ENCODE results near the gene GGACT.

Gene GGACT

DNA sequence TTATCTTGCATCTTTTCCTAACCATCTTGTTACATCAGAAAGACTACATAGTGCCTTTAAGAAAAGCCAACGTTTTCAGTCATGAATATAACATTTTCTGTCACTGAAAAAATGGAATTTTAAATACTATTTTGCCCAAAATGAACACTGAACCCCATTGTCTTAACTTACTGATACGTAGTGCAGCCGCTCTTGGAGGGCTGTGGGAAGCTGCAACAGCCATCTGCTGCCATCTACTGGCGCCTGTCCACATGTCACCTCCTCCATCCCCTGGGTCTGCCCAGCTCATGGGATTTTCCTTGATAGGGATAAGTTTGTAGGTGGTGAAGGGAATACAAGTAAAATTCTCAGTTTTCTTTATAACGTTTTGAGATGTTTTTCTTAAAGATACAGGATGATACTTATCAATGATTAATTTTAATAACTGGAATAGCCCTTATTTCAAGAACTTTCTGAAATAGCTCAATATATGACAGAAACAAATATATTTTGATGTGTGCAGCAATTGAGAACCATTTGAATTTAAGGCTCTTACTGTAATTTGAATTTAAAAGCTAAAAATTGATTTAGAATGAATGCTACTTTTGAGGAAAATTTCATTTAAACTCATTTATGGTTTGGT is 73.7 kb downstream of the GGACT start:
- Histone ChIP-seq H3K4me2 (ENCODE audit: low read depth, low read length) (no peak overlapping the region), H3K79me2 (ENCODE audit: low read length) (no peaks in the 10 kb centered on the region), H3K9me3 (replicated peaks; ENCODE audit: insufficient read depth, low read length) (no peaks in the 10 kb centered on the region), H3K4me1 (ENCODE audit: low read length) (no peaks in the 10 kb centered on the region), H4K20me1 (ENCODE audit: insufficient read depth, low read length) (no peaks in the 10 kb centered on the region), H3K9ac (ENCODE audit: low read length) (no peak overlapping the region), H3K27me3 (replicated peaks; ENCODE audit: insufficient read depth, low read length) (no peaks in the 10 kb centered on the region), H3K36me3 (replicated peaks; ENCODE audit: insufficient read depth, low read length) (no peaks in the 10 kb centered on the region), H3F3A (ENCODE audit: insufficient read depth, low read length) (no peaks in the 10 kb centered on the region), H3K27ac (ENCODE audit: low read length) (no peak overlapping the region), H2AFZ (ENCODE audit: low read length) (no peak overlapping the region), H3K9me2 (replicated peaks; ENCODE audit: insufficient read depth, low read length) (no peaks in the 10 kb centered on the region), H3K4me3 (ENCODE audit: low read length) (no peak overlapping the region)
- DNase-seq: peak; percentile 52
- TF ChIP-seq, protein P1, sequence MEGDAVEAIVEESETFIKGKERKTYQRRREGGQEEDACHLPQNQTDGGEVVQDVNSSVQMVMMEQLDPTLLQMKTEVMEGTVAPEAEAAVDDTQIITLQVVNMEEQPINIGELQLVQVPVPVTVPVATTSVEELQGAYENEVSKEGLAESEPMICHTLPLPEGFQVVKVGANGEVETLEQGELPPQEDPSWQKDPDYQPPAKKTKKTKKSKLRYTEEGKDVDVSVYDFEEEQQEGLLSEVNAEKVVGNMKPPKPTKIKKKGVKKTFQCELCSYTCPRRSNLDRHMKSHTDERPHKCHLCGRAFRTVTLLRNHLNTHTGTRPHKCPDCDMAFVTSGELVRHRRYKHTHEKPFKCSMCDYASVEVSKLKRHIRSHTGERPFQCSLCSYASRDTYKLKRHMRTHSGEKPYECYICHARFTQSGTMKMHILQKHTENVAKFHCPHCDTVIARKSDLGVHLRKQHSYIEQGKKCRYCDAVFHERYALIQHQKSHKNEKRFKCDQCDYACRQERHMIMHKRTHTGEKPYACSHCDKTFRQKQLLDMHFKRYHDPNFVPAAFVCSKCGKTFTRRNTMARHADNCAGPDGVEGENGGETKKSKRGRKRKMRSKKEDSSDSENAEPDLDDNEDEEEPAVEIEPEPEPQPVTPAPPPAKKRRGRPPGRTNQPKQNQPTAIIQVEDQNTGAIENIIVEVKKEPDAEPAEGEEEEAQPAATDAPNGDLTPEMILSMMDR (IDR thresholded peaks at IDR 0.05; ENCODE audit: low read length): peak; percentile 96
- no peak for TF ChIP-seq EZH2phosphoT487 (IDR thresholded peaks at IDR 0.05; ENCODE audit: low read length)

DNA sequence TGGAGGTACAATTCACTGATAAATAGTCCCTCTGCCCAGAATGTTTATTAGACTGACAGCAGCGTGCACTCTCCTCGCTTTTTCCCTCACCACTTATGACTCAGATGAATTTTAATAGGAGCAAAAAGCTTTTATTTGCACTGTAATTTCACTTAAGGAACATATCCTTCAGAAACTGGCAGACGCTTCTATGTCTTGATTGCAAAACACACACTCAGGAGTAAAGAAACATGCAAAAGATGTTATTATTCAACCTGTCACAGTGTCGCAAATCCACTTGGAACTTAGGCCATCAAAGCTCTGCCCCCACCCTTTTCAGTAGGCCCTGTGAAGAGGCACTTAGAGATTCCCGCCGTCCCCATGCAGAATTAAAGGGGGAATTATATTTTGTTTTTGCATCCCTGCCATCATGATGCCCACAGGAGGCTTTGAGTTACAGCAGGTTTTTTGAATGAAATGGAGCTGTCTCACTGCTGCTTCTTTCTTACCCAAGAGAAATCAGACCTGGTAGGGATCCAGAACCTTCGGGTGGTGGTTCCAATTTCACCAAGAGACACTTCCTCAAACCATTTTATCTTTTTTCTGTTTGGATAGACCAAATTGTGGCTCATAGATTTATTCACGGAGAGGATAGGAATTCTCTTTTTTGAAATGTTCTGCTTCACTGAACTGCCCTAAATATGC is 74.5 kb downstream of the GGACT start:
- Histone ChIP-seq H3F3A (ENCODE audit: insufficient read depth, low read length) (no peaks in the 10 kb centered on the region), H3K9me2 (replicated peaks; ENCODE audit: insufficient read depth, low read length) (no peaks in the 10 kb centered on the region), H3K9me3 (replicated peaks; ENCODE audit: insufficient read depth, low read length) (no peaks in the 10 kb centered on the region), H3K9ac (ENCODE audit: low read length) (no peak overlapping the region), H4K20me1 (ENCODE audit: insufficient read depth, low read length) (no peaks in the 10 kb centered on the region), H3K79me2 (ENCODE audit: low read length) (no peaks in the 10 kb centered on the region), H3K27me3 (replicated peaks; ENCODE audit: insufficient read depth, low read length) (no peaks in the 10 kb centered on the region), H3K4me3 (ENCODE audit: low read length) (no peak overlapping the region), H3K4me2 (ENCODE audit: low read depth, low read length) (no peak overlapping the region), H3K4me1 (ENCODE audit: low read length) (no peaks in the 10 kb centered on the region), H3K36me3 (replicated peaks; ENCODE audit: insufficient read depth, low read length) (no peaks in the 10 kb centered on the region), H3K27ac (ENCODE audit: low read length) (no peak overlapping the region), H2AFZ (ENCODE audit: low read length) (no peak overlapping the region)
- no peak for DNase-seq
- TF ChIP-seq EZH2phosphoT487 (IDR thresholded peaks at IDR 0.05; ENCODE audit: low read length) (no peak), EZH2 (optimal IDR thresholded peaks at IDR 0.05; ENCODE audit: low read depth, low read length) (no peak)
- TF ChIP-seq, protein P1 (IDR thresholded peaks at IDR 0.05; ENCODE audit: low read length): no peak

DNA sequence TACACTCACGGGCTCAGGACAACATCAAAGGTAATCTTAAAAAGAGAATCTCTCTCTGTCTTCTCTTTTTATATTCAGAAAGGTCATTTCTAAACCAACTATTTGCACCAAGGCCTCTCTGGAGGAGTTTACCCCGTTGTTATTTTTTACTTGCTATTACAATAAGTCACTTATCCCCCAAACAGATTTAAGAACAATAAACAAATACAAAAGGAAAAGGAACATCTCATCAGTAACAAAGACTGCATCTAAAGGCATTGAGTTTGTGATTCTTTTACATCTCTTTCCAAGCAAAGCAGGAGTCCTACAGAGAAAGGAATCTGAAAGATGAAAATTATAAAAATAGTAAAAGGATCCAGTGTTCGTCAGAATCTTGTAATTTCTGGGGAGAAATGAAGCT is 75.4 kb downstream of the GGACT start:
- Histone ChIP-seq H3K4me2 (ENCODE audit: low read depth, low read length) (no peak overlapping the region), H3K9me3 (replicated peaks; ENCODE audit: insufficient read depth, low read length) (no peaks in the 10 kb centered on the region), H4K20me1 (ENCODE audit: insufficient read depth, low read length) (no peaks in the 10 kb centered on the region), H2AFZ (ENCODE audit: low read length) (no peak overlapping the region), H3K4me1 (ENCODE audit: low read length) (no peaks in the 10 kb centered on the region), H3K9me2 (replicated peaks; ENCODE audit: insufficient read depth, low read length) (no peaks in the 10 kb centered on the region), H3K27ac (ENCODE audit: low read length) (no peak overlapping the region), H3K4me3 (ENCODE audit: low read length) (no peak overlapping the region), H3K27me3 (replicated peaks; ENCODE audit: insufficient read depth, low read length) (no peaks in the 10 kb centered on the region), H3K36me3 (replicated peaks; ENCODE audit: insufficient read depth, low read length) (no peaks in the 10 kb centered on the region), H3K9ac (ENCODE audit: low read length) (no peak overlapping the region), H3K79me2 (ENCODE audit: low read length) (no peaks in the 10 kb centered on the region), H3F3A (ENCODE audit: insufficient read depth, low read length) (no peaks in the 10 kb centered on the region)
- DNase-seq: no peak
- TF ChIP-seq EZH2 (optimal IDR thresholded peaks at IDR 0.05; ENCODE audit: low read depth, low read length) (no peak), EZH2phosphoT487 (IDR thresholded peaks at IDR 0.05; ENCODE audit: low read length) (no peak)
- TF ChIP-seq, protein P1 (IDR thresholded peaks at IDR 0.05; ENCODE audit: low read length): no peak

Data from MM.1S (cell line).